HEK293T (cell line): Measurements from ENCODE around the gene UTP4.

Experiments used
- CTCF ChIA-PET: fragments of 350-600 bp; formaldehyde crosslinking; extraction: SDS; loops from one replicate; lab custom pipeline; 2021; ENCODE audit warnings: antibody characterized with exemption, inconsistent platforms; lab: Yijun Ruan, JAX
- POLR2A ChIA-PET: fragments of 350-600 bp; formaldehyde crosslinking; extraction: SDS; loops from one replicate; lab custom pipeline; 2020; ENCODE audit warnings: antibody characterized with exemption, inconsistent platforms; lab: Yijun Ruan, JAX
- DNase-seq: peaks from one replicate; pipeline ENCODE4 v3.0.0; 2012; ENCODE audit warnings: mixed read lengths; ENCODE audit errors: extremely low spot score
- ARNT ChIP-seq: fragments of 450-650 bp; IDR thresholded peaks from 2 replicates; pipeline ENCODE4 v1.6.1; 2017; ENCODE audit warnings: mild to moderate bottlenecking
- BHLHE40 ChIP-seq: fragments of 450-650 bp; IDR thresholded peaks from 2 replicates; pipeline ENCODE4 v1.6.1; 2016; ENCODE audit warnings: mild to moderate bottlenecking, moderate library complexity, borderline replicate concordance
- CTBP1 ChIP-seq: fragments of 450-650 bp; IDR thresholded peaks from 2 replicates; pipeline ENCODE4 v1.6.1; 2016; ENCODE audit warnings: borderline replicate concordance
- ELF4 ChIP-seq: fragments of 450-650 bp; IDR thresholded peaks from 2 replicates; pipeline ENCODE4 v1.6.1; 2017; ENCODE audit warnings: antibody characterized with exemption
- FOXA1 ChIP-seq: fragments of 450-650 bp; IDR thresholded peaks from 2 replicates; pipeline ENCODE4 v1.6.1; 2016; ENCODE audit warnings: mild to moderate bottlenecking
- FOXK2 ChIP-seq: fragments of 450-650 bp; IDR thresholded peaks from 2 replicates; pipeline ENCODE4 v1.6.1; 2016; ENCODE audit warnings: mild to moderate bottlenecking
- FOXM1 ChIP-seq: fragments of 450-650 bp; IDR thresholded peaks from 2 replicates; pipeline ENCODE4 v1.6.1; 2017; ENCODE audit warnings: mild to moderate bottlenecking, borderline replicate concordance
- HDGF ChIP-seq: fragments of 450-650 bp; IDR thresholded peaks from 2 replicates; pipeline ENCODE4 v1.6.1; 2017; ENCODE audit warnings: antibody characterized with exemption, borderline replicate concordance
- L3MBTL2 ChIP-seq: fragments of 450-650 bp; conservative IDR thresholded peaks from 2 replicates; pipeline ENCODE4 v1.6.1; 2016; ENCODE audit warnings: mild to moderate bottlenecking
- LEF1 ChIP-seq: fragments of 450-650 bp; IDR thresholded peaks from 2 replicates; pipeline ENCODE4 v1.6.1; 2017; ENCODE audit warnings: mild to moderate bottlenecking, borderline replicate concordance
- NFRKB ChIP-seq: fragments of 450-650 bp; IDR thresholded peaks from 2 replicates; pipeline ENCODE4 v1.6.1; 2016; ENCODE audit warnings: mild to moderate bottlenecking, moderate library complexity
- SP1 ChIP-seq: fragments of 450-650 bp; IDR thresholded peaks from 2 replicates; pipeline ENCODE4 v1.6.1; 2017
- SUZ12 ChIP-seq: fragments of 450-650 bp; IDR thresholded peaks from 2 replicates; pipeline ENCODE4 v1.6.1; 2016; ENCODE audit warnings: mild to moderate bottlenecking
- TARDBP ChIP-seq: fragments of 450-650 bp; IDR thresholded peaks from 2 replicates; pipeline ENCODE4 v1.6.1; 2016
- ZNF384 ChIP-seq: fragments of 450-650 bp; IDR thresholded peaks from 2 replicates; pipeline ENCODE4 v1.6.1; 2016
- TF ChIP-seq, protein P1 (sequence below): fragments of 450-650 bp; IDR thresholded peaks from 2 replicates; pipeline ENCODE4 v1.6.1; 2016

Gene UTP4

DNA sequence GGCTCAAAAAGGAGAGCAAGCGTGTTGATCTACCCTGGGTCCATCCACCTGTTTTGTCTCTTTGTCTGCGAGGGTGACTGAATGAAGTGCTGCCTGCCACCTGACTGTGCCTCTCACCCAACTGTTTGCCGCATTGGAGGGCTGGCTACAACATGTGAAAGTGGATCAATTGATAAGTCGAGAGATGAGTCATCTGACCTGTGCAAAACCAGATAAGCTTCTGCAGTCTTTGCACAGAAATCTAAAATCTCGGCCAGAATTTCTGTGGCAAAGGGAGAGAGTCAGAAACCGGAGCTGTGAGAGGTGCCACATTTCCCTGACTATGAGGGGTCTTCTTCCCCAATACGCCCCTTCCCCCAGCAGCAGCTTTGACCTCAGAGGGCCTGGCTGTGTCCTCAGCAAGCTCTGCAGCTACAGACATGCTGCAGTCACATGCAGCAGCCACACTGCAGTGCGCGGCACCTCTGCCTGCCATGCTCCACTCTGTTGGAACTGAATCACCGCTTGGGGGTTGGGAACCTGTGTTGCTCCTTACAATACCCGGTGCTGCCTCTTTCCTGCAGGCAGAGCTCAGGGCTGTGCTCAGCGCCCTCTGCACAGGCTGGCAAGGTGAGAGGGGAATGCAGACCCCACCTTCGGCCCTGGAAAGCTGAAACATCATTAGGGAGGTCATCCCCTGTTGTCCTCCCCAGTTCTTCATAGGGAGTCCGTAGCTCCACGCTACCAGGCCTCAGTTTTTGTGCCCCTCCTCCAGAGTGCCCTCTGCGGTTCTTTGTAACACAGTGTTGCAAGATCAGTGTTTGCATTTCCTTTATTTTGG is 43.1 kb upstream of the UTP4 start:
- CTCF ChIA-PET = no interaction called here
- POLR2A ChIA-PET = interaction anchor here (0.7 kb wide), 1 partner anchor 16 kb away, joined by 3 read pairs; no protein-coding TSS in a partner anchor
- DNase-seq = no peak
- TF ChIP-seq ELF4 = no peak
- no peak for TF ChIP-seq FOXM1
- TF ChIP-seq, protein P1, sequence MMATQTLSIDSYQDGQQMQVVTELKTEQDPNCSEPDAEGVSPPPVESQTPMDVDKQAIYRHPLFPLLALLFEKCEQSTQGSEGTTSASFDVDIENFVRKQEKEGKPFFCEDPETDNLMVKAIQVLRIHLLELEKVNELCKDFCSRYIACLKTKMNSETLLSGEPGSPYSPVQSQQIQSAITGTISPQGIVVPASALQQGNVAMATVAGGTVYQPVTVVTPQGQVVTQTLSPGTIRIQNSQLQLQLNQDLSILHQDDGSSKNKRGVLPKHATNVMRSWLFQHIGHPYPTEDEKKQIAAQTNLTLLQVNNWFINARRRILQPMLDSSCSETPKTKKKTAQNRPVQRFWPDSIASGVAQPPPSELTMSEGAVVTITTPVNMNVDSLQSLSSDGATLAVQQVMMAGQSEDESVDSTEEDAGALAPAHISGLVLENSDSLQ = no peak
- TF ChIP-seq ZNF384 = no peak
- TF ChIP-seq L3MBTL2 = no peak
- no peak for TF ChIP-seq CTBP1
- TF ChIP-seq SUZ12 = no peak
- TF ChIP-seq FOXK2 = no peak
- no peak for TF ChIP-seq TARDBP
- no peak for TF ChIP-seq ARNT
- no peak for TF ChIP-seq NFRKB
- TF ChIP-seq HDGF = no peak
- no peak for TF ChIP-seq BHLHE40

DNA sequence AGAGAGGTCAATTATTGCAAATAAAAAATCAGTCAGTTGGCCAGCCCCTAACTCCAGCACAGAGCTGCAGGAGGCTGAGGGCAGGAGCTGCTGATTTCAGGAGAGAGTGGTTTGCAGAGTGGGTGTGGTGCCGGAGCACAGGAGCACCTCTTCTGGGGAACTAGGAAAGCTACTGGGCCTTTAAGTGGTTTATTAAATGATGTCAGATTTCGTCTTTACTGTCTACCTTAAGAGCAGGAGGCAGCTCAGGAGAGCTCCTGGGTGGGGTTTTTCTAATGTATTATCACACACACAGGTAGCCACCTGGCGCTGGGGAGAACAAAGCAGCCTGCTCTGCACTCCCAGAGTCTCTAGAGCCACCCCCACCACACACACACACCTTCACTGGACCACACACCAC is 38.5 kb upstream of the UTP4 start:
- ChIA-PET CTCF (no interaction called here), POLR2A (no interaction called here)
- TF ChIP-seq LEF1 = no peak
- no peak for TF ChIP-seq TARDBP
- no peak for TF ChIP-seq NFRKB
- TF ChIP-seq FOXA1 = no peak
- no peak for TF ChIP-seq ZNF384
- TF ChIP-seq L3MBTL2 = no peak
- no peak for TF ChIP-seq ARNT
- TF ChIP-seq HDGF = no peak
- TF ChIP-seq FOXK2 = no peak
- no peak for TF ChIP-seq BHLHE40
- no peak for TF ChIP-seq SP1
- TF ChIP-seq, protein P1 = no peak
- no peak for TF ChIP-seq ELF4
- DNase-seq = no peak

DNA sequence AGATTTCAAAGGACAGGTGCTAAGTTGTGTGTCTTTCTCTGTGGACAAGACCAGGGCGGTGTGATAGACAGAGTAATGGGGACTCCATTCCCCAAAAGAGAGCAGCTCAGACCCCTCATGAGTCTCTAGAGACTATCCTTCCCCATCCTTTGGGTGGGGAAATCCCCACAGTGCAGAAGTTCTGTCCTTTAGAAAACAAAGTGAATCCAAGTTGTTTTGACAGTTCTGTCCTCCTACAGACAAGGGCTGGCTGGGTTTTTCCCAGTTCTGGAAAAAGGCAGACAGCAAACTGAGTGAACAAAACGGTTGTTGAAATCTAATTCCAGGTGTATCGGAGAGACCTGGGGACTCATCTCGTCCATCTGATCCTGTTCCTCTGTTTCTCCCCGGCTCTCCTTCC is 37.9 kb upstream of the UTP4 start:
- TF ChIP-seq FOXK2 (no peak), ELF4 (no peak), ARNT (no peak)
- ChIA-PET POLR2A (no interaction called here), CTCF (no interaction called here)
- DNase-seq = no peak

DNA sequence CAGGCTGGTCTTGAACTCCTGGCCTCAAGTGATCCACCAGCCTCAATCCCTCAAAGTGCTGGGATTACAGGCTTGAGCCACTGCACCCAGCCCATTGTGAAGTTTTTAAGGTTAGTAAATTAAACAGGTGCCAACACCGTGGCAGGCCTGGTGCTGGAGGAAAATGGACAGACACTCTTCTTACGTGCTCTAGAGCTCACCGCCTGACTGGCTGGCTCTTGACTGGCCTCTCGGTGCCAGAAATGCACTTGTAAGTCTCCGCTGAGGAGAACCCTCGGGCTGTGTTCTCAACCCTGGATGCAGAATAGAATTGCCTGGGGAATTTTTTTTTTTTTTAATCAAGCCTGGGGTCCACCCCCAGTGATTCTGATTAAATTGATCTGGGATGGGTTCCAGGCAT is 37.3 kb upstream of the UTP4 start:
- DNase-seq = no peak
- POLR2A ChIA-PET = no interaction called here
- CTCF ChIA-PET = no interaction called here
- TF ChIP-seq FOXM1 = no peak
- no peak for TF ChIP-seq SP1
- TF ChIP-seq FOXA1 = no peak

DNA sequence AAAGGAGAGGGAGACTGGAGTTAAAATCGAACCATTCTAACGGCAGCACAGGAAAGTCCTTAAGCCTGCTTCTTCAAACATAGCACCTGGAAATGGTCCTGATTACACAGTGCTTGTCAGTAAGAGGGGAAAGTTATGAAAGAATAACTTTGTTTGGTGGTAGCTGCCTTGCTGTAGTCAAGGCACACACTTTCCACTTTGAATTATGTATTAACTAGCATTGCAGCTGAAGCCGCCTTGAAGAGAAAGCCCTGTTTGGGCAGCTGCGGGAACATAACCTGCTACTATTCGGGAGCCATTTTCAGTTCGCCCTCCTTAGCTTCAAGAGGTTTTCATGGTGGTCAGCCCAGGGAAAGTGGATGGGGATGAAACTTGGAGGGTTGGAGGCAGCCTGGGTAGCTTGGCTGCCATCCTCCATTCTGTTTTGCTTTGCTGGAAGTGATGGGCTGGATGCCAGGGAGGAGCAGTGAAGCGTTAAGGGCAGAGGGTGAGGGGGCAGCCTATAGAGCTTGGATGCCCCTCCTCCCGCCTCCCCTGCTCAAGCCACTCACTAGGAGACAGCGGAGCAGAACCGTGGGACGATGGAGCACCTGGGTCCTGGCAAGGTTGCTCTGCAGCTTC is 32.3 kb upstream of the UTP4 start:
- CTCF ChIA-PET = no interaction called here
- no peak for TF ChIP-seq FOXA1
- TF ChIP-seq FOXK2 = no peak
- TF ChIP-seq ZNF384 = no peak
- TF ChIP-seq ELF4 = no peak
- TF ChIP-seq TARDBP = no peak
- no peak for TF ChIP-seq LEF1
- TF ChIP-seq FOXM1 = no peak
- POLR2A ChIA-PET = no interaction called here
- no peak for DNase-seq

DNA sequence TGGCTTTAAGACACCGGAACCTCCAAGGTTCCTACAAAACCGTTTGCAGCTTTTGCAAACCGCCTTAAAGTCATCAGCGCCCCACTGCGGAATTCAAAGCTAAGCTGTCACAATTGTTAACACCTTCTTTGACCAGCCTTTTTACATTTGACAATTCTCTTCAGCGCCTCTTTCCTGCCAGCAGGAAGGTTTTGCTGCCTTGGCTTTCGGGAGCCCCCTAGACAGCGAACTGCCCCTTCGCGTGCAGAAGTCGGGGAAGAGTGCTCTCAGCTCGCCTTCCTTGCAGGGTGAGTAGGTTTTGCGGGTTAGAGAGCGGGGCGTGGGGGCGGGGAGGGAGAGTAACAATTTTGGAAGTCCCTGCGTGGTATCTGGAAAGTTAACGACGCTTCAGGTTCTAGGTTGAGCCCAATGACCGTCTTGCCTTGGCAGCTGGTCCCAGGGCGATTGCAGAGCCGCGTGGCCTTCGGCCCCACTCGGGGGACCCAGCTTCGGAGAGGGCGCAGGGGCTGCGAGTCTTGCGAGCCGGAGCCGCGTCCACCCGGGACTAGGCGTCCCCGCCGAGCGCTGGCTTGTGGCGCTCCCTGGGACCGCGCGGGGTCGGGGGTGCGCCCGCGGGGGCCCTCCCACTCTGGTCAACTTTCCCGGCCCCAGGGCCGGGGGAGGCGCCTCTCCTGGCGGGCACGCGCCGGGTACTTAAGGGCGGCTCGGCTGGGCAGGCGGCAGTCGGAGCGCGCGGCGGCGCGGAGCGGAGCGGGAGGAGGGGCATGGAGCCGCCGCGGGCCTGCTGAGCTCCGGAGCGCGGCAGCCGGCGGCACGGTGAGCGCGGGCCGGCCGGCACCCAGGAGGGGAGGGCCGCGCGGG is 26.7 kb upstream of the UTP4 start, which contains the start of gene HAS3:
Gene HAS3, plus strand, starts transcription at position 153 of the 861 bp plus-strand sequence. CDS start 3,743 bp downstream, outside the sequence.
- ChIA-PET CTCF (interaction anchor here (0.7 to 1.2 kb wide), 2 partner anchors 18 to 22 kb away, joined by 3 to 4 read pairs; no protein-coding TSS in a partner anchor), POLR2A (no interaction called here)
- no peak for TF ChIP-seq FOXK2
- TF ChIP-seq L3MBTL2 = peak; percentile 61
- DNase-seq = peak; percentile 67
